Activated T-helper 1 cell treated with anti-CD3 and anti-CD28 coated beads, Interleukin-2, amount 50 U/mL, for 16 hours (primary cell): ENCODE measurements around the gene MAPKAPK3.

Source experiments
- DNase-seq, 2 donors: peaks; one replicate each; pipeline ENCODE4 v3.0.0-alpha.2; 2020; ENCODE audit warnings: low read depth in 1 of 2, low spot score in 1 of 2

The MAPKAPK3 gene

DNA sequence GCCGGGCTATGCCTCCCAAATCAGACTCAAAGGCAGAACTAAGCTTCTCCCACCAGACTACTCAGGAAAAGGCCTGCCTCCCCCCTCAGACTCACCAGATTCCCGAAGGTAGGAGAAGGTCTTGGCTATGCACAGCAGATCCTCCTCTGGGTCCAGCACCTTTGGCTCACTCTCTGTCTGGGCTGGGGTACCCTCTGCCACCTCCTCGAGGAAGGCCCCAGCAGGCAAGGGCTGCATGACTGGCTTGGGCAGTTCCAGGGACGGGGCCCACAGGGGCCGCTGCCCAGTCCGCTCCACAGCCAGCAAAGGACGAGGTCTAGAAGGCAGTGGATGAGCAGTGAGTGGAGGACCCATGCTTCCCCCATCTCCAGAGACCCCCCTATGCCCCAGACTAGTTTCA lies 8.7 kb upstream of the MAPKAPK3 start:
- DNase-seq = no peak

- no peak for DNase-seq
Measured at GRCh38 chr3:50609071-50609762, 7.7 kb upstream of the MAPKAPK3 start.

DNA sequence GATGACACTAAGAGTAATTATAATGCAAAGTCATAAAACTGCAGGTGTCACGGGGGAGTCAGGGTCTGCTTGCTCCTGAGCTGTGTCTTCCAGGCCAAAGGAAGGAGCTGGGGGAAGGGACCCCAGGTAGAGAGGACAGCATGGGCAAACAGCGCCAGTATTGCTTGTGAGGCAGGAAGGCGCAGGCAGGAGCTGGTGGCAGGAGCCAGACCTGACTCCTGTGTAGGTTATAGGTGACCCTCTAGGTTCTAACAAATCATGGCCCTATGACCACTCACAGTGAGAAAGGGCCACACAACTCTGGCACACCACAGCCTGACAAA lies 7.2 kb upstream of the MAPKAPK3 start:
- DNase-seq = no peak

GRCh38 chr3:50610181-50610971 lies 6.6 kb upstream of the MAPKAPK3 start:
- no peak for DNase-seq

- no peak for DNase-seq
Measured at GRCh38 chr3:50610992-50611463, 5.9 kb upstream of the MAPKAPK3 start.

- peak; percentile 81 to 94 for DNase-seq
Measured at GRCh38 chr3:50611464-50612233, 5.3 kb upstream of the MAPKAPK3 start, which contains the start of gene CISH. CISH (minus strand) TSS chr3:50611774; CDS start chr3:50611650, 124 bp downstream.

DNA sequence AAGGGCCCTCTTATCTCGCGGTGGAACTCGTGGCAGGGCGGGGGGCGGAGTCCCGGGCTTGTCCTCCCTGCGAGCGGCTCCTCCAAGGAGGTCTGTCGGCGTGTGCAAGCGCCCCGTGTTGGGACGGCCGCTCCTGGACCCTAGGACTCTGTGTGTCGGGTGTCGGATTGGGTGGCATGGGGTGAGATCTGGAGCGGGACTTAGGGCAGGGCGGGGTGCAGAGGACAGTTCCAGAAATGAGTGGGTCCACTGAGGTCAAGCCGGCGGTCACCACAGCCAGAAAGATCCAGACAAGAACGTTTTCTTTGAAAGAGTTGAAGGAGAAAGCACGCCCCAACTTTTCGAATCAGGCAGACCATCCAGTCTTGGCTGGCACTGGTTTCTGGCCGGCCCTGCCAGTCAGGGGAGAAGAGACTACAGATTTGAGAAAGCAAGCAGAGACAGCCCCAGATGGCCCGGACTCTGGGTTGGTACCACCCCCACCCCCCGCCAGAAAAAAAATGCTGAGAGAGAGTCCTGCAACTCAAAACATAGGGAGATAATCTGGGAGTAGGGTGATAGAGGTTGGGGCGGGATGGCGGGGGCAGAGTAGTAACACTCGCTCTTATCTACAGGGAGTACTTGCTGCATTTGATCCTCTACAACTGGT lies 4.6 kb upstream of the MAPKAPK3 start:
- DNase-seq = no peak

- no peak for DNase-seq
Measured at GRCh38 chr3:50612970-50613846, 3.7 kb upstream of the MAPKAPK3 start.

- DNase-seq = no peak
Measured at GRCh38 chr3:50615190-50615589, 1.8 kb upstream of the MAPKAPK3 start.

- peak; percentile 63 to 75 for DNase-seq
Measured at GRCh38 chr3:50616003-50616769, 765 bp upstream of the MAPKAPK3 start.

DNA sequence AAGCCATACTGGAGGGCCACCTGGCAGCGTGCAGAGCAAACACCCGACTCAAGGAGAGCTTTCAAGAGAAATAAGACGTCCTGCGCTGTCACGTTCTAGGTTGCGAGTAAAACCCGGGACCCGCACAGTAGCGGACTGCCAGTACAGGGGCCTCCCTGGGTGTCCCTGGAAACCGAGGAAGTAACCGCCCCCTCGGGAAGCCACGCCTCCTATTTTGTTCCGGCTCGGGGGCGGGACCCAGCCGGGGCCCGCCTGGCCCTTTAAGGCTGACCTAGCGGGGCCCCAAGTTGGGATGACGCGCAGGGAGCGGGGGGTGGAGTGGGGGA lies 218 bp upstream of the MAPKAPK3 start:
- peak; percentile 88 to 90 for DNase-seq

DNA sequence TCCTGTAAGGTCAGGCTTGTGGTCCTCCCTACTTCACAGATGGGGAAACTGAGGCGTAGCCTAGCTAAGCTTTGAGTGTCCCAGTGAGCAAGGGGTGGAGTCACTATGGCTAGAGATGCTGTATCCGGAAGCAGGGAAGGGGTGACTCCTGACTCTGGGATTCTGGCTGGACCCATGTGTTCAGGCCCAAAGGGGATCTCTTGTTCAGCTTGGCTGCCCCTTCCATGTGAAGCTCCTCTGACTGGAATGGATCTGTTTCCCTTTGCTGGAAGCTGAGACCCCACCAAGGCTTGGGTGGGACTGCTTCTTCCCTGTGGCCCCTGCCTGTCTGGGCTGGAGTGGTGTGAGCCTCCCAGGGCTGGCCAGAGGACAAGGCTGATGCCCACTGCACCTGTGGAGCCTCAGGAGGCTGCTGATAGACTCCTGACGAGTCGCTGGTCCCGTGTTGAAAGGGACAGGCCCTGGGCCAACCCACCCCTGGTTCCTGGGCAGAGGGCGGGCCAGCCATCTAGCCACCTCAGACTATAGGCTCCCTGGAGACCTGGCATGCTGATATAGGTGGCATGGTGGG lies 1.0 kb downstream of the MAPKAPK3 start:
- DNase-seq = no peak

DNA sequence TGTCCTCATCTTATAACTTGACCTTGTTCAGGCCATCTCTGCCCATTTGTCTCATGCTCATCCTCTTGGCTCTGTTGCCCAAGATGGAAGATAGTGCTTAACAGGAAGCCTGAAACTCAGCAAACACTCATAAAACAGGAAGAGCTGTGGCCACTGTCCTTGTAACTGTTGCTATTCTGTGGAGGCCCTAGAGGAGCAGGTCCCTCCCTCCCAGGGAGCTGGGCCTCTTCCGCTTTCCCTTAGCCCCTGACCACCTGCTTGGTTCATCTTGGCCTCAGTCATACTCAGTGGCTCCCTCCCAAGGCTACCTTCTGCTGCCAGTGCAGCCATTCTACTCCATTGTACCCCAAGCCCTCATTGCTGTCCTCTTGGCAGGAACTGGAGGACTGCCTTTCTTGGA lies 3.5 kb downstream of the MAPKAPK3 start:
- DNase-seq = no peak

DNA sequence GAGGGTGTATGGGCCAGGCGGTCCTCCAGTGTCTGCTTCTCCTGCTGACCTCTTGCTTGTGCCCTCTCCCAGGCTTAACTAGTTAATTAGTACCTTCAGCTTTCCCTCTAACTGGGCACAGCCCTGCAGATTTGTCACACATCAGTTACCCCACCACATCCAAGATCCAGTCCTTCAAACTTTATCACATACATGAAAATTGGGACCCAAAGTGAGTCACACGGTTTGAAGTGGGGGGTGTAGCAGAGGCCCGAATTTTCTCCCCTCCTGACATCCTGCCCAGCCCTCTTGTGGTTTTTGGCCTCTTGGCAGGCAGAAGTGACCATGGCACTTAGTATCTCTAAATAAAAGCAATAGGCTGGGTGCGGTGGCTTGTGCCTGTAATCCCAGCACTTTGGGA lies 3.9 kb downstream of the MAPKAPK3 start:
- DNase-seq = no peak

DNA sequence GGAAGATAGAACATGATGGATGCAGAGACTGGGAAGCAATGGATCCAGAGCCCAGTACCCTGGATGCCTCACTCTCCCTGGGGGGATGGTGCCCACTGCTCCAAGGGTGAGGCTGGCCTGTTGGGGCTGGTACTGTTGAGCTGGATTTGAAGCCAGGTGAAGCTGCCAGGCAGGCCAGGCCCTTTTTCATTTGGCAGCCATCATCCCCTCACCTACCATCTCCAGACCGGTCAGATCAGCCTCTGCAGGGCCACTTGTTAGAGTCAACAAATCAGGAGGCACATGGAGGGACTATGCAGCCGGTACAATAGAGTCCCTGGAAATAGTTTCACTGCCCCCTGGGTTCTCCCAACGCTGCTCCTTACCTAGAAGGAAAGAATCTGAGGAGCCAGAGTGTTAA lies 5.9 kb downstream of the MAPKAPK3 start:
- DNase-seq = no peak

DNA sequence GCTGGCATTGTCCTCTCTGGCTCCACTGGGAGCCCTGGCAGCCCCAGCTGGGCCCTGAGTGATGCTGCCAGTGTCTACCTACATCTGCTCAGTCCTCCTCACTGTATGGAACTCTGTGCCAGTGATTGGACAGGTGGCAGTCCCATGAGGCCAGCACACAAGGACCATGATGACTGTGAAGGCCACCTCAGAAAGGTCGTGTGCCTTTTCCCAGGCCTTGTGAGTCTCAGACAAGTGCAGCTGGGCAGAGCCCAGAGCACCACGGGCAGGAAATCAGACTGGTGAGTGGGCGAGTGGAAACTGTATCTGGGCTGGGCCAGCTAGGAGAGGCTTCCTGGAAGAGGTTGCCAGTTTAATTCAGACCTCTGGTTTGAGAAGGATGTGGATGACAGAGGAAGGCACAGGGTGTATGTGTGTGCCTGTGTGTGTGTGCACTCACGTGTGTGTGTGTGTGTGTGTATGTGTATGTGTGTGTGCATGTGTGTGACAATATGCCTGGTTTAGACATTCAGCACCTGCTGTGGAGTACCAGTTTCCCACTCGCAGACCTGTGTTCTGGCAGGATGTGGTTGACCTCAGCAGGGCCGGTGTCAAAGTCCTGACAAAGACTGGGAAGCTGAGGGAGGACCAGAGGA lies 7.0 kb downstream of the MAPKAPK3 start:
- no peak for DNase-seq

DNA sequence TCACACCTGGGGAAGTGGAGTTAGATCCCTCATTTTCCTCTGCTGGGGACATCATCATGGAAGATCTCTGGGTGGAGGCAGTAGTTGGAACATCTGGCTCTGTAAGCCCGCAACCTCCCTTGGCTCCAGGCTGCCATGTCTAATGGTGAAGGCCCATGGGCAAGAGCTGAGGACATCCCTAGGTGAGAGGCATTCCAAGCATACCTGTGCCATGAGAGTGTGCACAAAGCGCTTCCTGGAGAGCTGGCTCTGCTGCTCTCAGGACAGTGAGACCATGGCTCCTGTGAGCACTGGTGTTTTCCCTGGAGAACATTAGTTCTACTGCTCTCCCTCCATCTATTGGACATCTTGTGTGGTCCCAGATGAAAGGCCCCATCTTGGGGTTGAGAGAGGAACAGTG lies 7.7 kb downstream of the MAPKAPK3 start:
- DNase-seq = no peak

- no peak for DNase-seq
Measured at GRCh38 chr3:50625231-50626182, 8.6 kb downstream of the MAPKAPK3 start.
